ENCODE measurements around the gene MIEF1.

MIEF1 gene

DNA sequence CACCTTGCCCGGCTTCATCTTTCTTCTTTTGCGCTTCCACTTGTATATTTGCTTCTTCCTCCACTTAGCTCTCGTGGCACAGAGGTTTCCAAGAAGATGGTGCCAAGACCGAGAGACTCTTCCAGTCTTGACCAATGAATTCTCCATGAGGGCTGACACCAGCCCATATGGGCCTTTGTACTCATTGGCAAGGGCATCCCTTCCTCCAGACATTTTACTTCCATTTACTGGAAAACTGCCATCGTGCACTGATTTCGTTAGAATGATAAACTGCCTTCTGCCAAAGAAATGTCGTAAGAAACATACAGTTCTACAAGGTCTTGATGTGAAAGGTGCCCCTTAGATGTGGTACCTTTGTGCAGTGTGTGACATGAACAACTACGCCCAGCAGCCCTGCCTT is 4.7 kb upstream of the MIEF1 start:
- DNase-seq (ENCODE audit: low read depth): no peak
- TF ChIP-seq, protein P1, sequence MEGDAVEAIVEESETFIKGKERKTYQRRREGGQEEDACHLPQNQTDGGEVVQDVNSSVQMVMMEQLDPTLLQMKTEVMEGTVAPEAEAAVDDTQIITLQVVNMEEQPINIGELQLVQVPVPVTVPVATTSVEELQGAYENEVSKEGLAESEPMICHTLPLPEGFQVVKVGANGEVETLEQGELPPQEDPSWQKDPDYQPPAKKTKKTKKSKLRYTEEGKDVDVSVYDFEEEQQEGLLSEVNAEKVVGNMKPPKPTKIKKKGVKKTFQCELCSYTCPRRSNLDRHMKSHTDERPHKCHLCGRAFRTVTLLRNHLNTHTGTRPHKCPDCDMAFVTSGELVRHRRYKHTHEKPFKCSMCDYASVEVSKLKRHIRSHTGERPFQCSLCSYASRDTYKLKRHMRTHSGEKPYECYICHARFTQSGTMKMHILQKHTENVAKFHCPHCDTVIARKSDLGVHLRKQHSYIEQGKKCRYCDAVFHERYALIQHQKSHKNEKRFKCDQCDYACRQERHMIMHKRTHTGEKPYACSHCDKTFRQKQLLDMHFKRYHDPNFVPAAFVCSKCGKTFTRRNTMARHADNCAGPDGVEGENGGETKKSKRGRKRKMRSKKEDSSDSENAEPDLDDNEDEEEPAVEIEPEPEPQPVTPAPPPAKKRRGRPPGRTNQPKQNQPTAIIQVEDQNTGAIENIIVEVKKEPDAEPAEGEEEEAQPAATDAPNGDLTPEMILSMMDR (conservative IDR thresholded peaks at IDR 0.05; ENCODE audit: low read depth, low read length): no peak
- H3K4me3 ChIP-seq (ENCODE audit: low read depth, low read length): no peak overlapping the region

DNA sequence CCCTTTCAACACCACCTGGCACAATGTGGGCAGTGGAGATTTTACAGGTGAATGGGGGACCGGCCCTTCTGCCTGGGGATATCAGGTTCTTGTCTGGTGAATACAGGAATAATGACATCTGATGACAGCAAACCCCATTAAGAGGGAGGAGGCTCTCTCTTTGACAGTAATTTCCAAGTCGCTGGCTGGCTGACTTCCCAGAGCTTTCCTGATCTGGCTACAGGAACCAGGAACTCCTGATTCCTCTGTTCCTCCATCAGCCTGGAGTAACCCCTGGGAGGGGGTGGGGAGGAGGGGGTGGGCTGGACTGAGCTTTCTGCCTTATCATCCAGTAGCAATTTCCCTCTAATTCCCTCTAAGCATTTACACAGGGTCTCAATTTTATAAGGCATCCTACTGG is 3.7 kb upstream of the MIEF1 start:
- H3K4me3 ChIP-seq (ENCODE audit: low read depth, low read length): no peak overlapping the region
- no peak for DNase-seq (ENCODE audit: low read depth)
- TF ChIP-seq, protein P1 (conservative IDR thresholded peaks at IDR 0.05; ENCODE audit: low read depth, low read length): no peak

GRCh38 chr22:39498802-39499201 is 3.3 kb upstream of the MIEF1 start:
- TF ChIP-seq, protein P1 (conservative IDR thresholded peaks at IDR 0.05; ENCODE audit: low read depth, low read length): no peak
- no peak for DNase-seq (ENCODE audit: low read depth)
- H3K4me3 ChIP-seq (ENCODE audit: low read depth, low read length): no peak overlapping the region

DNA sequence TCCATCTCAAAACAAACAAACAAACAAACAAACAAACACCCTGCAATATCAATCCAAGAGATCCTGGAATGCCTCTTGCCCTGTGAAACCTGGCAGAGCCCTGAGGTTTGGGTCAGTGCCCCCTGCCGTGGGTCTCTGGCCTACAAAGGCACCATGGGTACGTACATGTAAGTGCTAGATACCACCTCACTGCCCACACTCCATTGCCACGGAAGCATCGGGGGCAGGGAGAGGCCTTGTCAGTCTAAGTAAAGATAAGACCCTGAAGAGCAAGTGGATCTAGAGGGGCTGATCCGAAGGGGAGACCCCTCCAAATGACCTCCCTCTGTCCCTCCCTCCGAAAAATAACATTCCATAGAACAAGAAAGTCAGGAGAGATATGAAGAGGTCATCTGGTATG is 2.0 kb upstream of the MIEF1 start:
- TF ChIP-seq, protein P1 (conservative IDR thresholded peaks at IDR 0.05; ENCODE audit: low read depth, low read length): no peak
- no peak overlapping the region for H3K4me3 ChIP-seq (ENCODE audit: low read depth, low read length)

GRCh38 chr22:39501644-39502108 is 414 bp upstream of the MIEF1 start:
- TF ChIP-seq, protein P1 (conservative IDR thresholded peaks at IDR 0.05; ENCODE audit: low read depth, low read length): no peak
- peak overlapping the region; percentile 92 for H3K4me3 ChIP-seq (ENCODE audit: low read depth, low read length)
- DNase-seq (ENCODE audit: low read depth): no peak

More for the DNA sequence above, 2.0 kb upstream of the MIEF1 start:
- no peak for DNase-seq (ENCODE audit: low read depth)

DNA sequence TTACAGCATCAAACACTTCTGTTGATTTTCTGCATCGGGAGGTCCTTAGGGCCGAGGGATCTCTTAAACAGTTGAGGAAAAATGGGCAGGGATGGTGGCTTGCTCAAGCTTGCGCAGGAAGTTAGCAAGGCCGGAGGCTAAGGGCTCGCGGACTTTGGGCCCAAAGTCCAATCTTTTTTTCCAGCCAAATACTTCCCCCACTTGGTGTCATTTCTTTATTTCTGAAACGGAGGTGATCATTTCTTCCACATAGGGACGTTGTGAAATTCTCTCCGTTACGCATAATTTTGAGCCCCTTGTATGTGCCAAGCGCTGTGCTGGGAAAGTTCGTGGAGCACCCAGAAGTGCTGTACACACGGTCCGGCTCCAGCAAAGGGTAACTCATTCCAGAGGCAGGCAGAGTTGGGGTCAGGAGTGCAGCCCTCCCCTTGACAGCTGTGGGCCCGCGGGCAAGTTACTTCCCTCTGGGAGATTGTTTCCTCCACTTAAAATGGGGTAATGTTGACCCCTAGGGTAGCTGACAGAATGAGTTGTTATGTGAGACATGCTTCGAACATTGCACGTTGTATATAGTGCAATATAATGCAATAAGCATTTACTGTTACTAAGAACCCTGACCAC is 809 bp downstream of the MIEF1 start:
- peak; percentile 57 for DNase-seq (ENCODE audit: low read depth)

More for the DNA sequence above, 809 bp downstream of the MIEF1 start:
- H3K4me3 ChIP-seq (ENCODE audit: low read depth, low read length): peak overlapping the region; percentile 92
- TF ChIP-seq, protein P1 (conservative IDR thresholded peaks at IDR 0.05; ENCODE audit: low read depth, low read length): no peak
